COLO829 (cell line): ENCODE measurements around the gene PKD2L1.
A peak's percentile ranks its signal among the peaks of the same experiment; 100 is the strongest.

Source experiments
- DNase-seq: peaks from one replicate; pipeline ENCODE4 v3.0.0; 2012; ENCODE audit warnings: low spot score

The PKD2L1 gene

GRCh38 chr10:100356067-100357017, 26.3 kb upstream of the PKD2L1 start:
- DNase-seq: no peak

GRCh38 chr10:100355086-100355485, 25.1 kb upstream of the PKD2L1 start:
- no peak for DNase-seq

- no peak for DNase-seq
Observed at GRCh38 chr10:100353770-100354485, 23.9 kb upstream of the PKD2L1 start.

- DNase-seq: no peak
Observed at GRCh38 chr10:100350914-100351485, 21.0 kb upstream of the PKD2L1 start.

GRCh38 chr10:100349672-100350071, 19.6 kb upstream of the PKD2L1 start:
- no peak for DNase-seq

- DNase-seq: no peak
Observed at GRCh38 chr10:100349087-100349486, 19.1 kb upstream of the PKD2L1 start.

- no peak for DNase-seq
Observed at GRCh38 chr10:100348389-100348927, 18.4 kb upstream of the PKD2L1 start.

- no peak for DNase-seq
Observed at GRCh38 chr10:100347568-100348195, 17.7 kb upstream of the PKD2L1 start.

- DNase-seq: peak; percentile 88
Observed at GRCh38 chr10:100346765-100347567, 16.9 kb upstream of the PKD2L1 start, which contains the start of gene SCD. Gene SCD, plus strand, starts transcription at chr10:100347233. Its CDS starts 272 bp downstream, at chr10:100347505.

- DNase-seq: no peak
Observed at GRCh38 chr10:100346351-100346764, 16.3 kb upstream of the PKD2L1 start.

- no peak for DNase-seq
Observed at GRCh38 chr10:100345570-100346330, 15.7 kb upstream of the PKD2L1 start.

- DNase-seq: no peak
Observed at GRCh38 chr10:100344241-100344788, 14.3 kb upstream of the PKD2L1 start.

GRCh38 chr10:100342627-100342972, 12.6 kb upstream of the PKD2L1 start:
- DNase-seq: no peak

GRCh38 chr10:100341953-100342626, 12.1 kb upstream of the PKD2L1 start:
- peak; percentile 72 for DNase-seq

- DNase-seq: no peak
Observed at GRCh38 chr10:100340948-100341847, 11.2 kb upstream of the PKD2L1 start.

- DNase-seq: no peak
Observed at GRCh38 chr10:100339236-100339635, 9.2 kb upstream of the PKD2L1 start.

GRCh38 chr10:100338434-100339036, 8.5 kb upstream of the PKD2L1 start:
- no peak for DNase-seq

- DNase-seq: no peak
Observed at GRCh38 chr10:100334762-100335161, 4.7 kb upstream of the PKD2L1 start.
